Measurements from ENCODE around the gene RCVRN.

Gene RCVRN

GRCh38 chr17:9942885-9943284 is 37.8 kb upstream of the RCVRN start:
- H3K4me3 ChIP-seq (ENCODE audit: low read depth, low read length), result no peak overlapping the region
- H3K36me3 ChIP-seq (ENCODE audit: control insufficient read depth in 2 of 2, insufficient read depth in 1 of 2, low read length in 2 of 2), result no peaks in the 10 kb centered on the region
- ChIA-PET POLR2A (no interaction called here), CTCF (interaction anchor here (0.5 to 2.9 kb wide), 4 partner anchors 12 to 488 kb away, joined by 3 to 14 read pairs (median 6); no protein-coding TSS in a partner anchor)
- H3K4me1 ChIP-seq (ENCODE audit: control insufficient read depth, insufficient read depth, low read length), result no peaks in the 10 kb centered on the region; the same call in 1 of the 2 replicates
- H3K27ac ChIP-seq (ENCODE audit: extremely low read depth, low read depth, low read length), result no peak overlapping the region
- TF ChIP-seq ZFP3 (tag by site-specific recombination; IDR thresholded peaks at IDR 0.05; ENCODE audit: low read depth), result no peak
- no peak for TF ChIP-seq ZNF660 (tag by site-specific recombination; IDR thresholded peaks at IDR 0.05)
- no peak for TF ChIP-seq ZNF341 (tag by site-specific recombination; IDR thresholded peaks at IDR 0.05; ENCODE audit: low read depth)
- no peak for TF ChIP-seq ZNF514 (tag by site-specific recombination; IDR thresholded peaks at IDR 0.05)
- no peak for TF ChIP-seq SP7 (tag by site-specific recombination; IDR thresholded peaks at IDR 0.05)
- TF ChIP-seq ZNF473 (tag by site-specific recombination; IDR thresholded peaks at IDR 0.05), result no peak
- TF ChIP-seq SCRT1 (tag by site-specific recombination; IDR thresholded peaks at IDR 0.05; ENCODE audit: borderline replicate concordance), result no peak
- TF ChIP-seq ZIC2 (tag by site-specific recombination; IDR thresholded peaks at IDR 0.05), result no peak
- no peak for TF ChIP-seq MZF1 (tag by site-specific recombination; IDR thresholded peaks at IDR 0.05; ENCODE audit: borderline replicate concordance)
- TF ChIP-seq ZNF549 (tag by site-specific recombination; IDR thresholded peaks at IDR 0.05), result no peak
- TF ChIP-seq, protein P1, sequence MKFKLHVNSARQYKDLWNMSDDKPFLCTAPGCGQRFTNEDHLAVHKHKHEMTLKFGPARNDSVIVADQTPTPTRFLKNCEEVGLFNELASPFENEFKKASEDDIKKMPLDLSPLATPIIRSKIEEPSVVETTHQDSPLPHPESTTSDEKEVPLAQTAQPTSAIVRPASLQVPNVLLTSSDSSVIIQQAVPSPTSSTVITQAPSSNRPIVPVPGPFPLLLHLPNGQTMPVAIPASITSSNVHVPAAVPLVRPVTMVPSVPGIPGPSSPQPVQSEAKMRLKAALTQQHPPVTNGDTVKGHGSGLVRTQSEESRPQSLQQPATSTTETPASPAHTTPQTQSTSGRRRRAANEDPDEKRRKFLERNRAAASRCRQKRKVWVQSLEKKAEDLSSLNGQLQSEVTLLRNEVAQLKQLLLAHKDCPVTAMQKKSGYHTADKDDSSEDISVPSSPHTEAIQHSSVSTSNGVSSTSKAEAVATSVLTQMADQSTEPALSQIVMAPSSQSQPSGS (tag by site-specific recombination; IDR thresholded peaks at IDR 0.05; ENCODE audit: low read depth), result no peak
- TF ChIP-seq ZNF677 (tag by site-specific recombination; IDR thresholded peaks at IDR 0.05), result no peak
- no peak for TF ChIP-seq PBX3 (CRISPR knock-in tag; IDR thresholded peaks at IDR 0.05)
- TF ChIP-seq REPIN1 (tag by site-specific recombination; IDR thresholded peaks at IDR 0.05; ENCODE audit: low read depth), result no peak
- no peaks in the 10 kb centered on the region; the same call in 1 of the 2 replicates for H3K9me3 ChIP-seq (ENCODE audit: control insufficient read depth, insufficient read depth, low read depth, low read length)

DNA sequence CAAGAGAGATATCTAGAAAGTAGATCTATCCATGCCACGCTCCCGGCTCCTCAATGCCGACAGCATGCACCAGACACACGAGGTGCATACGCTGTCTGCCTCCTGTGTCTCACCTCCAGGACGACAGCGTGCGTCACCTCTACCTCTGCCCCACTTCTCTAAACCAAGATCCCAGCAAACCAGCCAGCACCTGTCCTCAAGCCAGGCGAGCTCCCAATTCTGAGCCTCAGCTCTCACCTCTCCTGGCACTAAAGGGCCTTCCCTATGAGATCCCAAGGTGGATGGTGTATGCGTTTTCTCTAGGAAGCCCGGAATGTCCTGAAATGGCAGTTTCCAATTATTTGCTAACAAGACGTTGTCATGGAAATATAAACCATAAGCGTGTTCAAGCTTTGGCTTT is 36.2 kb upstream of the RCVRN start:
- ChIA-PET POLR2A (interaction anchor here (1.2 kb wide), 1 partner anchor 11 kb away, joined by 3 read pairs; no protein-coding TSS in a partner anchor), CTCF (interaction anchor here (1.0 kb wide), 1 partner anchor 10 kb away, joined by 3 read pairs; no protein-coding TSS in a partner anchor)
- Histone ChIP-seq H3K4me1 (ENCODE audit: control insufficient read depth, insufficient read depth, low read length) (no peaks in the 10 kb centered on the region; the same call in 1 of the 2 replicates), H3K4me3 (ENCODE audit: low read depth, low read length) (no peak overlapping the region), H3K9me3 (ENCODE audit: control insufficient read depth, insufficient read depth, low read depth, low read length) (no peaks in the 10 kb centered on the region; the same call in 1 of the 2 replicates), H3K27ac (ENCODE audit: extremely low read depth, low read depth, low read length) (no peak overlapping the region), H3K36me3 (ENCODE audit: control insufficient read depth in 2 of 2, insufficient read depth in 1 of 2, low read length in 2 of 2) (no peaks in the 10 kb centered on the region)
- TF ChIP-seq ZNF580 (tag by site-specific recombination; IDR thresholded peaks at IDR 0.05) (no peak), ZBTB48 (tag by site-specific recombination; IDR thresholded peaks at IDR 0.05) (no peak), YY2 (tag by site-specific recombination; IDR thresholded peaks at IDR 0.05) (no peak), ZNF202 (tag by site-specific recombination; IDR thresholded peaks at IDR 0.05; ENCODE audit: borderline replicate concordance) (no peak), ZNF555 (tag by site-specific recombination; conservative IDR thresholded peaks at IDR 0.05) (no peak), GLIS1 (tag by site-specific recombination; IDR thresholded peaks at IDR 0.05) (no peak), MZF1 (tag by site-specific recombination; IDR thresholded peaks at IDR 0.05; ENCODE audit: borderline replicate concordance) (no peak), ZNF146 (tag by site-specific recombination; IDR thresholded peaks at IDR 0.05) (no peak), ZNF510 (tag by site-specific recombination; IDR thresholded peaks at IDR 0.05; ENCODE audit: insufficient replicate concordance) (no peak), ZNF223 (tag by site-specific recombination; IDR thresholded peaks at IDR 0.05) (no peak)
- TF ChIP-seq, protein P2, sequence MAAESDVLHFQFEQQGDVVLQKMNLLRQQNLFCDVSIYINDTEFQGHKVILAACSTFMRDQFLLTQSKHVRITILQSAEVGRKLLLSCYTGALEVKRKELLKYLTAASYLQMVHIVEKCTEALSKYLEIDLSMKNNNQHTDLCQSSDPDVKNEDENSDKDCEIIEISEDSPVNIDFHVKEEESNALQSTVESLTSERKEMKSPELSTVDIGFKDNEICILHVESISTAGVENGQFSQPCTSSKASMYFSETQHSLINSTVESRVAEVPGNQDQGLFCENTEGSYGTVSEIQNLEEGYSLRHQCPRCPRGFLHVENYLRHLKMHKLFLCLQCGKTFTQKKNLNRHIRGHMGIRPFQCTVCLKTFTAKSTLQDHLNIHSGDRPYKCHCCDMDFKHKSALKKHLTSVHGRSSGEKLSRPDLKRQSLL (tag by site-specific recombination; IDR thresholded peaks at IDR 0.05), result no peak
